Astrocyte of the spinal cord (primary cell): ENCODE measurements around the gene DHX58.

ENCODE experiments used
- DNase-seq: peaks from one replicate; pipeline ENCODE4 v3.0.0; 2011; ENCODE audit warnings: low read depth, low spot score
- H3K4me3 ChIP-seq: 2 replicates; pipeline ENCODE4 v1.5.1; 2011; ENCODE audit warnings: low read depth, mild to moderate bottlenecking, low read length, moderate library complexity
- in situ Hi-C: cut with HindIII; loops from 2 replicates; pipeline ENCODE4 v1.10.0; 2017; ENCODE audit warnings: low sequenced_read_pairs
- TF ChIP-seq, protein P1 (sequence below): IDR thresholded peaks from 2 replicates; pipeline ENCODE4 v1.5.1; 2012; ENCODE audit warnings: low read depth, mild to moderate bottlenecking, low read length, inconsistent platforms

DHX58 gene

DNA sequence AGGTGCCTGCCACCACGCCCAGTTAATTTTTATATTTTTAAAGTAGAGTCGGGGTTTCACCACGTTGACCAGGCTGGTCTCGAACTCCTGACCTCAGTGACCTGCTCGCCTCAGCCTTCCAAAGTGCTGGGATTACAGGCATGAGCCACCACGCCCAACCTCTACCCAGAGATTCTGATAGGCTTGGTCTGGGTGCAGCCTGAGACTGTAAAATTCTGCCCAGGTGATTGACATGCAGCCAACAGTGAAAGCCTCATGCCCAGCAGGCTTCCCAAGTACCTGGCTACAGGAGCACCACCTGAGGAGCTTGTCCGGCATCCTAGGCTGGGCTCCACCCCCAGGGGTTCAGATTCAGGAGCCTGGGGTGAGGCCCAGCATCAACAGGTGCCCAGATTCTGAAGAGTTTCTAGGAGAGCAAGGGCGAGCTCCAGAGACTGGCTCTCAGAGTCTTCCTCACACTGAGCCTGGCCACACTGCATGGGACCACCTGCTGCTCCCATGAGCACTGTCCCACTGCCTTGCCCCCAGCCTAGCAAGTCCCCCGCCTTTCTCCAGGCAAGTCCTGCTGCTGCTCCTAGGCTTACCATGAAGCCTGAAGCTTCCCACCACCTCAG is 30.9 kb downstream of the DHX58 start:
- H3K4me3 ChIP-seq = no peak overlapping the region
- in situ Hi-C loops = no loop called here

DNA sequence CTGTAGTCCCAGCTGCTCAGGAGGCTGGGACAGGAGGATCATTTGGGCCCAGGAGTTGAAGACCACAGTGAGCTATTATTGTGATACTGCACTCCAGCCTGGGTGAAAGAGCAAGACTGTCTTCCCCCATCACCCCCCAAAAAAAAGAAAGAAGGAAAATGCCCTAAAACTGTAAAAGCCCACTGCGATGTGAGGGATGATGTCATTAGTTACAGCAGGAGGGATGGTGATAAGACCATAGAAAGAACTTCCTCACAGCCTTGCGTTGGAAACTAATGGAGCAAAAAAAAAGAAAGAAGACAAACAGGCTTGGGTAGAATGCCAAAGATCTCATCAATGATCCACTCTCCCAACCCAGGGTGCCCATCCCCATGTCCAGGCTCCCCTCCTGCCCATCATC is 33.0 kb downstream of the DHX58 start:
- in situ Hi-C loops = no loop called here
- TF ChIP-seq, protein P1, sequence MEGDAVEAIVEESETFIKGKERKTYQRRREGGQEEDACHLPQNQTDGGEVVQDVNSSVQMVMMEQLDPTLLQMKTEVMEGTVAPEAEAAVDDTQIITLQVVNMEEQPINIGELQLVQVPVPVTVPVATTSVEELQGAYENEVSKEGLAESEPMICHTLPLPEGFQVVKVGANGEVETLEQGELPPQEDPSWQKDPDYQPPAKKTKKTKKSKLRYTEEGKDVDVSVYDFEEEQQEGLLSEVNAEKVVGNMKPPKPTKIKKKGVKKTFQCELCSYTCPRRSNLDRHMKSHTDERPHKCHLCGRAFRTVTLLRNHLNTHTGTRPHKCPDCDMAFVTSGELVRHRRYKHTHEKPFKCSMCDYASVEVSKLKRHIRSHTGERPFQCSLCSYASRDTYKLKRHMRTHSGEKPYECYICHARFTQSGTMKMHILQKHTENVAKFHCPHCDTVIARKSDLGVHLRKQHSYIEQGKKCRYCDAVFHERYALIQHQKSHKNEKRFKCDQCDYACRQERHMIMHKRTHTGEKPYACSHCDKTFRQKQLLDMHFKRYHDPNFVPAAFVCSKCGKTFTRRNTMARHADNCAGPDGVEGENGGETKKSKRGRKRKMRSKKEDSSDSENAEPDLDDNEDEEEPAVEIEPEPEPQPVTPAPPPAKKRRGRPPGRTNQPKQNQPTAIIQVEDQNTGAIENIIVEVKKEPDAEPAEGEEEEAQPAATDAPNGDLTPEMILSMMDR = no peak
- no peak overlapping the region for H3K4me3 ChIP-seq
- no peak for DNase-seq

More for the DNA sequence above, 30.9 kb downstream of the DHX58 start:
- TF ChIP-seq, protein P1 = no peak
- DNase-seq = no peak

DNA sequence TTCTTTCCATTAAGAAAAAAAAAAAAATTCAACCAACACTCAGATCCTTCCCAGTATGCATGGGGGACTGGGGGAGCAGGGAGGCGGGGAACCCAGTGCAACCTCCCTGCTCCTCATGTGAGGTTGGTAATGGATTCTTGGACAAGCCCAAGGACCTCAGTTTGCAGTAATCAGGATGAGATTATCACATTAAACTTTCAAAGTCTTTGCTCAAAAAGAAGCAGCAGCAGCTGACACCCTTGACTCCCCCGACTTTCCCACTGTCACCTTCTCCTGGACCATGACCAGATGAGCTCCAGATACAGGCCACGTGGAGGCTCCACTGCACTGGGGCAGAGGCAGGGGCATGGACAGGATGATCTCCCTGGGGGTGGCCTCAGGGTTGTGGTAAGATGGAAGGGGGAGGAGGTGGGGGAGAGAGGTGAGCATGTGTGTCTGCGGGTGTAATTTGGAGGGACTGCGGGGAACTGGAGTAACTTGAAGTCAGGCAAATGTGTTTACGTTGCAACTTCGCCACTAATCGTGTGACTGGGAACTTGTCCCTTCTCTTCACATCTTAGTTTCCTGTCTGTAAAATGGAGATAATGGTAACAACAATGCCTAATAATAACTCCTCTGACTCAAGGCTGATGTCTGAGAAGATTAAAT is 34.0 kb downstream of the DHX58 start:
- in situ Hi-C loops = no loop called here
- TF ChIP-seq, protein P1 = no peak
- no peak overlapping the region for H3K4me3 ChIP-seq
- DNase-seq = no peak

DNA sequence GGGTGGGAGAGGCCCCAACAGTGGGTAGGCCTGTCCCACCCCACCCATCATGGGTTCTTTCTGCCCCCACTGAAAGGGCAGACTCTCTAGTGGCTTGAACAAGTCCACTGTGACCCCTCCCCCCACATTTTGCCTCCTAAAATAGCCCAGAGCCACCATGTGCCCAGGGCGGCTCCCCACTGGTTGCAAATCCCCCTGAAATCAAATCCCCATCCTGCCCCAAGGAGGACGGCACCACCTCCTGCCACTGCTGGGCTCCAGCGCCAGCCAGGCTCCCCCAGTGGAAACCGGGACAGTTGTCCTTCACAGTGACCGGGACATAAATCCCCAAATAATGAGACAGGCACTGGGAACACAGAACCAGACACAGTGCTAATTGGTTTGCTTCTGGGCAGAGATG is 34.8 kb downstream of the DHX58 start:
- in situ Hi-C loops = no loop called here
- TF ChIP-seq, protein P1 = no peak
- no peak overlapping the region for H3K4me3 ChIP-seq
- no peak for DNase-seq

DNA sequence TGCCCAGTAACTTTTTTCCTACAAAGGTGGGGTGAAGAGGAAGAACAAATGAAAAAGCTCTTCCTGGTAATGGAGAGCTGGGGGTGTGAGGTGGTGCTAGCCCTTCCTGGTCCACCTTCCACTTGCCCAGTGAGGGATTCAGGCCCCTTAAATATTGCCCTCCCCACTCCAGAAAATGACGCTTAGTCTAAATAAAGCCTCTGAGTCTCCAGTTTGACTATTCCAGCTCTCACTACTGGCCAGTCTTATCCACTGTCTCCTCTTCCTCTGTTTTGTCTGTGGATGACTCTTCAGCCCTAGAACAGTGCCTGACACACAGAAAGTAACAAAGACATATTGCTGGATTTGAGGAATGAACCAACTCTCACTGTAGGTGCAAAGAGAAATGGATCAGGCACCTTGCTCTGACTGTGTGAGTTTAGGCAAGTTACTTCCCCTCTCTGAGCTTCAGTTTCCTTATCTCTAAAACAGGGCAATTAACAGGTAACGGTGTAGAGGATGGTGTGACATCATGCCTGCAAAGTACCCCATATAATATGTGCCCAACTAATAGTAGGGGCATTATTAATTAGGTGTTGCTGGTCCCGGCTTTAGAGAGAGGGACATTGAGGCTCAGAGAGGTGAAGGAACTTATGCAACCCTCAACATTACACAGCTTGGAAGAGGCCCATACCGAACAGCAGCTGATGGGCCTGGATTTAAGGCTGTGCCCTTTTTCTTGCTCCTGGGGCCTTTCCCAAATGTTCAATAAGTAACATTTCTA is 35.5 kb downstream of the DHX58 start:
- in situ Hi-C loops = no loop called here
- H3K4me3 ChIP-seq = no peak overlapping the region
- no peak for DNase-seq
- TF ChIP-seq, protein P1 = no peak

DNA sequence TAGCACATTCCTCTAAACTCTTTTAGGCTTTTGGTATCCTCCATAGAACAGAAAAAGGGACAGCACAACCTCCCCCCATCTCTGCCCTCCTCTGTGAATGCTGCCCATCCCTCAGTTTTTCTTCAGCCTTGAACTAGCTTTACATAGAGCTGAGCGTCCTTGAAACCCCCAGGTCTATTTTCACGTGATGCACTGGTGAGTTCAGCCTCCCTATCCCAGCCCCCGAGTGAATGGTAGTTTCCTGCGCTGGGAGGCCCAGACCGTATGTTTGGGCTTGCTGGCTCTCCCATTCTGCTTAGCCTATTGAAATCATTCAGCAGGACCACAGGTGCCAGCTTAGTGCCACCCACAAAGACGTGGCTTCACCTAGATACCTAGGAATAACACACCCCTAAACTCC is 36.7 kb downstream of the DHX58 start:
- in situ Hi-C loops = no loop called here
- TF ChIP-seq, protein P1 = no peak
- H3K4me3 ChIP-seq = no peak overlapping the region
- DNase-seq = no peak
